ENCODE data around the gene ZNF23. TPM values are rescaled to one million over a fixed set of nuclear protein-coding genes. Genes with fewer than 3 reads are reported as not detected.

The ZNF23 gene
- total RNA-seq, 2 donors from 2014 or later = 6.1 to 6.8 TPM

DNA sequence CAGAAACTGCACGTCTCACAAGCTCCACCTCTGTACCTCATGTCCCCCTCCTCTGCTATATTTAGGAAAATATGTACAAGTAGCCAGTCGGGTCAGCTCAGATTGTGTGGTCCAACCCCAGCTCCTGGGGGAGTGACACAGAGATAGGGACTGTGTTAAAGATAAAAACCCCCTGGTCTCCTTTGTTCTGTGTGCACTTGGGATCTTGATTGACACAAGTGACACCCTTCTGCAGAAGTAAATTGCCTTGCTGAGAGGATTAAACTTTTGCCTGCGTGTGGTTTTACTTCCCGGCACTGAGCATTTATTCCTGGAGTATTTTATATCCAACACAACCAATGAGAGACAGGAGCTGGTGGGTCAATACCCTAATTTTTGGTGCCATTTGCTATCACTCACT is 57.7 kb downstream of the ZNF23 start:
- Histone ChIP-seq H3K27me3 (replicated peaks; ENCODE audit: insufficient read depth) (no peaks in the 10 kb centered on the region), H3K4me3 (no peak overlapping the region), H3K36me3 (no peaks in the 10 kb centered on the region), H3K4me1 (replicated peaks) (no peaks in the 10 kb centered on the region), H3K9me3 (no peaks in the 10 kb centered on the region), H3K27ac (no peak overlapping the region)
- WGBS = 73% methylated on average over 4 of the region's 4 CpGs
- TF ChIP-seq POLR2AphosphoS5 (IDR thresholded peaks at IDR 0.05) = no peak
- TF ChIP-seq POLR2A (IDR thresholded peaks at IDR 0.05) = no peak
- TF ChIP-seq, protein P1, sequence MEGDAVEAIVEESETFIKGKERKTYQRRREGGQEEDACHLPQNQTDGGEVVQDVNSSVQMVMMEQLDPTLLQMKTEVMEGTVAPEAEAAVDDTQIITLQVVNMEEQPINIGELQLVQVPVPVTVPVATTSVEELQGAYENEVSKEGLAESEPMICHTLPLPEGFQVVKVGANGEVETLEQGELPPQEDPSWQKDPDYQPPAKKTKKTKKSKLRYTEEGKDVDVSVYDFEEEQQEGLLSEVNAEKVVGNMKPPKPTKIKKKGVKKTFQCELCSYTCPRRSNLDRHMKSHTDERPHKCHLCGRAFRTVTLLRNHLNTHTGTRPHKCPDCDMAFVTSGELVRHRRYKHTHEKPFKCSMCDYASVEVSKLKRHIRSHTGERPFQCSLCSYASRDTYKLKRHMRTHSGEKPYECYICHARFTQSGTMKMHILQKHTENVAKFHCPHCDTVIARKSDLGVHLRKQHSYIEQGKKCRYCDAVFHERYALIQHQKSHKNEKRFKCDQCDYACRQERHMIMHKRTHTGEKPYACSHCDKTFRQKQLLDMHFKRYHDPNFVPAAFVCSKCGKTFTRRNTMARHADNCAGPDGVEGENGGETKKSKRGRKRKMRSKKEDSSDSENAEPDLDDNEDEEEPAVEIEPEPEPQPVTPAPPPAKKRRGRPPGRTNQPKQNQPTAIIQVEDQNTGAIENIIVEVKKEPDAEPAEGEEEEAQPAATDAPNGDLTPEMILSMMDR (IDR thresholded peaks at IDR 0.05) = no peak
- DNase-seq (ENCODE audit: low spot score) = no peak
- intact Hi-C loops (cut with DNase I) = no loop called here

GRCh38 chr16:71402674-71403073 is 59.4 kb downstream of the ZNF23 start:
- intact Hi-C loops (cut with DNase I) = no loop called here
- Histone ChIP-seq H3K4me1 (replicated peaks) (no peaks in the 10 kb centered on the region), H3K27ac (no peak overlapping the region), H3K27me3 (replicated peaks; ENCODE audit: insufficient read depth) (no peaks in the 10 kb centered on the region), H3K36me3 (no peaks in the 10 kb centered on the region), H3K9me3 (no peaks in the 10 kb centered on the region), H3K4me3 (no peak overlapping the region)
- no peak for DNase-seq (ENCODE audit: low spot score)
- 71% methylated on average over 11 of the region's 11 CpGs for WGBS
- TF ChIP-seq POLR2A (IDR thresholded peaks at IDR 0.05) (no peak), POLR2AphosphoS5 (IDR thresholded peaks at IDR 0.05) (no peak)
- TF ChIP-seq, protein P1 (IDR thresholded peaks at IDR 0.05) = no peak

- no peak overlapping the region for H3K4me3 ChIP-seq
- H3K36me3 ChIP-seq = no peaks in the 10 kb centered on the region
- 68% methylated on average over 6 of the region's 6 CpGs for WGBS
- H3K9me3 ChIP-seq = no peaks in the 10 kb centered on the region
- TF ChIP-seq, protein P1 (IDR thresholded peaks at IDR 0.05) = no peak
- TF ChIP-seq POLR2AphosphoS5 (IDR thresholded peaks at IDR 0.05) (no peak), POLR2A (IDR thresholded peaks at IDR 0.05) (no peak)
- H3K4me1 ChIP-seq (replicated peaks) = no peaks in the 10 kb centered on the region
- no peak overlapping the region for H3K27ac ChIP-seq
- intact Hi-C loops (cut with DNase I) = no loop called here
- H3K27me3 ChIP-seq (replicated peaks; ENCODE audit: insufficient read depth) = no peaks in the 10 kb centered on the region
- no peak for DNase-seq (ENCODE audit: low spot score)
Measured at GRCh38 chr16:71402007-71402406, 60.0 kb downstream of the ZNF23 start.

DNA sequence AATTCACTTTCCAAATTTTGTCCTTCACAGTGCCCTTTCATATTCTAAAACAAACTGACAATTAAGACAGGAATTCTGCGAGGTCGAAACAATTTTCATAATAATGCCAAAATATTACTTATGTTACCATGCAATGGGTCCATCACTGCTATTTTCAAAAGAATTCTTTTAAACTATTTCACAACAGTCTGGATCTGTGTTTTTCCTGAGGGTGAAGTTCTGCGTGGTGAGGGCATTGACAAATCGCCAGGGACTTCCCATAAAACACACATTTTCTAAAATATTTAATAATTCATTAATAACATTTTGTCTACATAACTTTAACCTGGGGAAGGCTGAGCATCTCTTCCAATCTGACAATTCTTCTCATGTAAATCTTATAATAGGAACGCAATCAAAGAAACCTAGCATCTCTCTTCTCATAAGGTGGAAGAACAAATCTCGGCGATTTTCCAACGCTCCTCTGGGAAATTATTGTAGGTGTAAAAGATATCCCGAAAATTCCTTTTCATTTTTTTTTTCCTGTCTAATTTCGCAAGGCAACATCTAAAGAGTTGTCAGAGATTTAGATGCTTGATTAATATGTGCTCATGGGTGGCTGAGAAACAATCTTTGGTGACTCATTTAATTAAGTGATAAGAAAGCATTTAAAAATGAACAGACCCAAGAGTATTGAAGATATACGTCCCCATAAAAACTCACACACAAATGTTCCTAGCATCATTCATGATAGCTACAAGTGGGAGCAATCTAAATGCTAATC is 62.1 kb downstream of the ZNF23 start:
- intact Hi-C loops (cut with DNase I) = no loop called here
- Histone ChIP-seq H3K27me3 (replicated peaks; ENCODE audit: insufficient read depth) (no peaks in the 10 kb centered on the region), H3K27ac (no peak overlapping the region), H3K4me3 (no peak overlapping the region), H3K36me3 (no peaks in the 10 kb centered on the region), H3K4me1 (replicated peaks) (no peaks in the 10 kb centered on the region), H3K9me3 (no peaks in the 10 kb centered on the region)
- no peak for TF ChIP-seq POLR2AphosphoS5 (IDR thresholded peaks at IDR 0.05)
- 89% methylated on average over 11 of the region's 11 CpGs for WGBS
- no peak for DNase-seq (ENCODE audit: low spot score)

Other genes starting within 250 kb of the ZNF23 start
- 10 to 100 TPM in 1 of 2 donors, 1 to 10 TPM in 1; 1.5 to 12.5 TPM for gene HYDIN, start 231.5 kb downstream of the ZNF23 start, total RNA-seq
- 10 to 100 TPM; 16.6 to 26.2 TPM for gene CMTR2, start 172.8 kb downstream of the ZNF23 start, total RNA-seq
- gene CALB2, start 103.5 kb downstream of the ZNF23 start, total RNA-seq = 1 to 10 TPM; 2.4 to 6.9 TPM
- 1 to 10 TPM in 1 of 2 donors, not detected in 1; 3.9 TPM for gene TLE7, start 20.2 kb downstream of the ZNF23 start, total RNA-seq
- gene ZNF19, start 27.1 kb upstream of the ZNF23 start, total RNA-seq = 10 to 100 TPM in 1 of 2 donors, 1 to 10 TPM in 1; 5.3 to 11.5 TPM
- gene CHST4, start 64.2 kb upstream of the ZNF23 start, total RNA-seq = 1 to 10 TPM in 1 of 2 donors, under 1 TPM in 1; 0.18 to 1.2 TPM
- under 1 TPM in 1 of 2 donors, not detected in 1; 0.17 TPM for gene TAT, start 114.8 kb upstream of the ZNF23 start, total RNA-seq
- 10 to 100 TPM; 11.4 to 20.0 TPM for gene MARVELD3, start 163.9 kb upstream of the ZNF23 start, total RNA-seq

Data from prostate gland (tissue), 2 donors.